ENCODE results near the gene NEU1.

- TF ChIP-seq CTCF (IDR thresholded peaks at IDR 0.05; ENCODE audit: insufficient read depth, low read length): no peak
- no peak for TF ChIP-seq REST (IDR thresholded peaks at IDR 0.05; ENCODE audit: insufficient replicate concordance, low read depth)
- no peak for TF ChIP-seq POLR2AphosphoS5 (IDR thresholded peaks at IDR 0.05; ENCODE audit: low read depth)
Measured at GRCh38 chr6:31822036-31822821, 40.4 kb downstream of the NEU1 start.

Data from HL-60 (cell line).